Spleen (tissue), 11 donors: ENCODE measurements around the gene DIO3. TPM values are rescaled to one million over a fixed set of nuclear protein-coding genes. Genes with fewer than 3 reads are reported as not detected.
"Not testable (repeated sequence)": the region's sequence is repeated elsewhere in the genome, so short reads cannot be mapped to it uniquely, and the experiment has no call there.

Source experiments
- DNase-seq: peaks from one replicate; pipeline ENCODE4 v3.0.0-alpha.2; 2020
- H3K27ac ChIP-seq, 8 donors: fragments of 200-600 bp; sonication (generic) in 7 of 8; 1 replicate in 4 of 8; 2 replicates in 4 of 8; pipeline versions ENCODE4 v1.5.0 to v1.8.0; 2016 to 2021; ENCODE audit warnings: inconsistent platforms in 4 of 8, mild to moderate bottlenecking in 4 of 8, moderate library complexity in 1 of 8
- H3K27me3 ChIP-seq, 7 donors: fragments of 200-600 bp; sonication (generic) in 6 of 7; replicated peaks in 1 of 7; 1 replicate in 4 of 7; 2 replicates in 3 of 7; pipeline versions ENCODE4 v1.5.0 to v1.8.0; 2016 to 2021; ENCODE audit warnings: inconsistent platforms in 3 of 7, mild to moderate bottlenecking in 1 of 7
- H3K36me3 ChIP-seq, 6 donors: fragments of 200-600 bp; sonication (generic) in 5 of 6; 1 replicate in 4 of 6; 2 replicates in 2 of 6; pipeline versions ENCODE4 v1.5.0 to v1.8.0; 2016 to 2021; ENCODE audit warnings: inconsistent platforms in 2 of 6
- H3K4me1 ChIP-seq, 6 donors: fragments of 200-600 bp; sonication (generic) in 5 of 6; 1 replicate in 3 of 6; 2 replicates in 3 of 6; pipeline versions ENCODE4 v1.5.0 to v1.8.0; 2016 to 2021; ENCODE audit warnings: inconsistent platforms in 3 of 6
- H3K4me3 ChIP-seq, 8 donors: fragments of 200-600 bp; sonication (generic) in 7 of 8; 1 replicate in 4 of 8; 2 replicates in 4 of 8; pipeline versions ENCODE4 v1.5.0 to v1.8.0; 2016 to 2021; ENCODE audit warnings: inconsistent platforms in 4 of 8, mild to moderate bottlenecking in 4 of 8, moderate library complexity in 2 of 8
- H3K9me3 ChIP-seq, 8 donors: fragments of 200-600 bp; sonication (generic) in 7 of 8; 1 replicate in 4 of 8; 2 replicates in 4 of 8; pipeline versions ENCODE4 v1.5.0 to v1.8.0; 2016 to 2021; ENCODE audit warnings: inconsistent platforms in 4 of 8
- POLR2A ChIP-seq, 3 donors: fragments of 450-650 bp; IDR thresholded peaks; one replicate each; pipeline ENCODE4 v1.5.1; 2017; ENCODE audit warnings: antibody characterized with exemption in 3 of 3, mild to moderate bottlenecking in 1 of 3
- POLR2AphosphoS5 ChIP-seq, 3 donors: sonication (generic); formaldehyde crosslinking; IDR thresholded peaks; one replicate each; pipeline ENCODE4 v1.5.1; 2017; ENCODE audit warnings: antibody characterized with exemption in 3 of 3
- WGBS, 5 donors: extraction: QIAGEN DNeasy Blood & Tissue Kit in 3 of 5; methylation state at CpG; one replicate each; pipeline versions ENCODE4 v1.1.5 to v1.1.7; 2013 to 2018; 5-methylcytosine and 5-hydroxymethylcytosine counted together
- intact Hi-C: fragments of 100-400 bp; cut with DNase I; formaldehyde crosslinking; loops from one replicate; pipeline ENCODE4 v1.15.0; 2023; ENCODE audit warnings: low total_unique reads
- polyA plus RNA-seq, 3 donors: library from polyadenylated mRNA; stranded (reverse); fragments of 200-250 nt; gene quantifications; one replicate each; pipeline ENCODE4 v1.2.1, GENCODE V29; 2013
- total RNA-seq, 7 donors: library from RNA; depleted of rRNA in 3 of 7; stranded (reverse); fragments of >200 nt in 3 of 7; fragmentation: NEBNext Ultra II Directional in 4 of 7; extraction: Animal tissue kit (Norgen Biotek cat#: 25700) in 4 of 7; gene quantifications; one replicate each; pipeline versions ENCODE4 v1.1.0 to v1.2.1, GENCODE V29; 2016 to 2021
- TF ChIP-seq, protein P1 (sequence below), 11 experiments: fragments of 200-600 bp in 7 of 11; fragments of 450-650 bp in 4 of 11; sonication (generic) in 4 of 11; IDR thresholded peaks in 8 of 11; conservative IDR thresholded peaks in 3 of 11; 1 replicate in 7 of 11; 2 replicates in 4 of 11; pipeline versions ENCODE4 v1.4.0 to v1.8.0; 2016 to 2021; ENCODE audit warnings: antibody characterized with exemption in 11 of 11, inconsistent platforms in 4 of 11, mild to moderate bottlenecking in 1 of 11
- donor health status: healthy with polysubstance abuse.
- donor health status: DM: no; HTN: no; CAD: no; lungs with moderate emphysema.
- donor health status: DM: no; HTN: no; CAD: no.
- donor health status: Bipolar disorder and iron deficiency.
- donor health status: healthy.
- donor health status: DM: no; HTN: no; CAD: no.
- donor health status: DM: yes; HTN: yes; CAD: no.

The DIO3 gene
- total and polyA plus RNA-seq, 10 donors = 0.04 to 1.3 (median 0.37) TPM; not detected in 2

DNA sequence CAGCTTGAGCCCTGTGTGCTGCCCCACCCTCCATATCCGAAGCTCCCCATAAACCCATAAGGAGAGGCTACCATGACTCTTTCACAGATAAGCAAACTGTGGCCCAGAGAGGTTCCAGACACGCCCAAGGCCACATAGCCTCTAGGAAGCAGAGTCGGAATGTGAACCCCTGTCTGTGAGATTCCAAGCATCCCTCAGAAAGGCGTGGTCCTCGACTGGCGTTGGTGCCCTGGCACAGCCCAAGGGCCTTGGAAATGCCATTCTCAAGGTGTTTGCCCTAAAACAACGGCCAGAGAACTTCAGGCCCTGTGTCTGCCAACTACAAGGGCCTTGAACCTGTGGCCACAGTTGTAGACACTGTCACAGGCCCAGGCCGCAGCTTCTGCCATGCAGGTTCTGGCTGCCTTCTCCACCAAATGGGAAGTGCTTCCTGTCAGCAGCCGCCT is 8.5 kb upstream of the DIO3 start:
- no peak overlapping the region for H3K4me3 ChIP-seq
- DNase-seq = no peak
- no peaks in the 10 kb centered on the region for H3K36me3 ChIP-seq
- no peak overlapping the region for H3K27ac ChIP-seq
- WGBS, 5 donors = 54 to 72% (median 72%) methylated on average over 5 to 9 of the region's 9 CpGs
- intact Hi-C loops = no loop called here
- peaks cover 0 to 56% (median 3%) of the 10 kb centered on the region in 7 donors for H3K27me3 ChIP-seq
- H3K4me1 ChIP-seq = no peaks in the 10 kb centered on the region
- no peaks in the 10 kb centered on the region for H3K9me3 ChIP-seq
- TF ChIP-seq, protein P1, sequence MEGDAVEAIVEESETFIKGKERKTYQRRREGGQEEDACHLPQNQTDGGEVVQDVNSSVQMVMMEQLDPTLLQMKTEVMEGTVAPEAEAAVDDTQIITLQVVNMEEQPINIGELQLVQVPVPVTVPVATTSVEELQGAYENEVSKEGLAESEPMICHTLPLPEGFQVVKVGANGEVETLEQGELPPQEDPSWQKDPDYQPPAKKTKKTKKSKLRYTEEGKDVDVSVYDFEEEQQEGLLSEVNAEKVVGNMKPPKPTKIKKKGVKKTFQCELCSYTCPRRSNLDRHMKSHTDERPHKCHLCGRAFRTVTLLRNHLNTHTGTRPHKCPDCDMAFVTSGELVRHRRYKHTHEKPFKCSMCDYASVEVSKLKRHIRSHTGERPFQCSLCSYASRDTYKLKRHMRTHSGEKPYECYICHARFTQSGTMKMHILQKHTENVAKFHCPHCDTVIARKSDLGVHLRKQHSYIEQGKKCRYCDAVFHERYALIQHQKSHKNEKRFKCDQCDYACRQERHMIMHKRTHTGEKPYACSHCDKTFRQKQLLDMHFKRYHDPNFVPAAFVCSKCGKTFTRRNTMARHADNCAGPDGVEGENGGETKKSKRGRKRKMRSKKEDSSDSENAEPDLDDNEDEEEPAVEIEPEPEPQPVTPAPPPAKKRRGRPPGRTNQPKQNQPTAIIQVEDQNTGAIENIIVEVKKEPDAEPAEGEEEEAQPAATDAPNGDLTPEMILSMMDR (IDR thresholded peaks at IDR 0.05 in 8 of 11, conservative IDR thresholded peaks at IDR 0.05 in 3 of 11) = no peak
- TF ChIP-seq POLR2AphosphoS5 (IDR thresholded peaks at IDR 0.05) (no peak), POLR2A (IDR thresholded peaks at IDR 0.05) (no peak)

DNA sequence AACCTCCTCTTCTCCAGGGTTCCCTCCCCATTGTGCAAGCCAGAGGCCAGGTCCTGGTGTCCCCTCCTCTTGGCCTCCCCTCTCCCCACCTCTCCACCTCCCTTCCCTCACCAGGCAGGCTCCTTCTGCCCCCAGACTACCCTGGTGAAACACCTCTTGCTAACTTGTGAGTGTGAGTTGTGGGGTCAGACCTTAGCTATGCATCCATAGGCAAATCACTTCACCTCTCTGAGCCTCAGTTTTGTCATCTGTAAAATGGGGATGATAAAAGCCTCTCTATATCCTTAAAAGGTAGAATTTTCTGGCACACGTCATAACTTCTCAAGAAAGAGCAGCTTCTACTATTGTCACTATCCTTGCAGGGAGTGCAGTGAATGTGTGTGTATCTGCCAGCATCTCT is 7.9 kb upstream of the DIO3 start:
- H3K4me3 ChIP-seq = no peak overlapping the region
- no peak overlapping the region for H3K27ac ChIP-seq
- no peaks in the 10 kb centered on the region for H3K36me3 ChIP-seq
- H3K27me3 ChIP-seq = peaks cover 0 to 56% (median 6%) of the 10 kb centered on the region in 7 donors
- TF ChIP-seq POLR2A (IDR thresholded peaks at IDR 0.05) (no peak), POLR2AphosphoS5 (IDR thresholded peaks at IDR 0.05) (no peak)
- TF ChIP-seq, protein P1 (IDR thresholded peaks at IDR 0.05 in 8 of 11, conservative IDR thresholded peaks at IDR 0.05 in 3 of 11) = no peak
- no peaks in the 10 kb centered on the region for H3K9me3 ChIP-seq
- intact Hi-C loops = no loop called here
- 80 to 97% (median 84%) methylated on average over 1 of the region's 1 CpG for WGBS, 5 donors
- H3K4me1 ChIP-seq = no peaks in the 10 kb centered on the region
- DNase-seq = no peak

DNA sequence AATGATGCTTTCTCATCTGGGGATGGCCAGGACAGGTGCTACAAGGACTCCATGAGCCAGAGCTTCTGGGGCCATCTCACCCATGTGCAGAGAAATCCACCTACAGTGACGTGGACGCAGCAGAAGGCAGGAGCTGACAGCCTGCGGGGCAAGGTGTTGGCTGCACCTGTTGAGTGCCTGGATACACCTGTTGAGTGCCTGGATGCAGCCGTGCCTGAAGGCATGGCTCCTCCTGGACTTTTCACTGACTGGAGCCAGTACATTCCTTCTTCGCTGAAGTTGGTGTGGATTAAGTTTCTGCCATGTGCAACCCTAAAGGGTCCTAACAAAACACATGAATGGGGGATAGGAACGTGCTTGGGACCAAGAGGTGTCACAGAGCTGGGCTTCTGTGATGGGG is 7.4 kb upstream of the DIO3 start:
- no peaks in the 10 kb centered on the region for H3K36me3 ChIP-seq
- no peaks in the 10 kb centered on the region for H3K9me3 ChIP-seq
- intact Hi-C loops = no loop called here
- H3K27ac ChIP-seq = no peak overlapping the region
- H3K27me3 ChIP-seq = peaks cover 0 to 56% (median 11%) of the 10 kb centered on the region in 7 donors
- no peaks in the 10 kb centered on the region for H3K4me1 ChIP-seq
- WGBS, 5 donors = 88 to 92% (median 89%) methylated on average over 6 of the region's 6 CpGs
- no peak for TF ChIP-seq POLR2AphosphoS5 (IDR thresholded peaks at IDR 0.05)
- TF ChIP-seq, protein P1 (IDR thresholded peaks at IDR 0.05 in 8 of 11, conservative IDR thresholded peaks at IDR 0.05 in 3 of 11) = no peak
- no peak for TF ChIP-seq POLR2A (IDR thresholded peaks at IDR 0.05)
- no peak overlapping the region for H3K4me3 ChIP-seq
- DNase-seq = no peak

DNA sequence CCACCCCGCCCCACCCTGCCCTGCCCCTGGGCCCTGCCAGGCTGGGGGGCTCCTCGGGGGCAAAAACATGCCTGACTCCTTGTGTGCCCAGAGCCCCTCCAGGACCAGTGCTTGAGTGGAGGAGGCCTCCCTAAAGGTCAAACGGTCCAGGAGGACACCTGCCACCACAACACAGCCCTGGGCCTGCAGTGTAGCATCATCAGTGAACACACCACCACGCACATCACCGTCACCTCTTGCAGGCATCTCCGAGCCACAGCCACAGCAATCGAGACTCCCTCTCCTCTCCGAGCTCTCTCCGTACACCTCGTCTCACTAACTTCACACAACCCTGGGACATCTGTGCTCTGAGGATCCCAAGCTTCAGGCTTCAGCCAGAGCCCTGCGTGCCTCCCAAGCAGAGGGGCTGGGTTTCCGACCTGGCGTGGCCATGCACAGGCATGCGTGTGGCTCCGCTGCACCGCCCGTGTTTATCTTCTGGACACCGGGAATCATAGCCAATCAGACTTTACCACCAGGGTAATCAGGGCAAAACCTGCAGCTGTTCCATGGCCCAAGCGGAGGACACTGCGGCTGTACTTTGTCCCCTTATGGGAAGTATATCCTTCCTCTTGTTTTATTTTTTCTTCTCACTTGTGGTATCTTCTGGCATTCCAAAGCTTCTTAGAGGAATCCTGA is 6.2 kb upstream of the DIO3 start:
- no peaks in the 10 kb centered on the region for H3K9me3 ChIP-seq
- WGBS, 5 donors = 78 to 88% (median 87%) methylated on average over 18 to 20 of the region's 20 CpGs
- H3K4me1 ChIP-seq = peaks cover 0 to 10% (median 5%) of the 10 kb centered on the region in 6 donors
- DNase-seq = no peak
- intact Hi-C loops = no loop called here
- H3K27me3 ChIP-seq = peaks cover 0 to 59% (median 23%) of the 10 kb centered on the region in 7 donors
- H3K27ac ChIP-seq = no peak overlapping the region
- no peak overlapping the region for H3K4me3 ChIP-seq
- no peaks in the 10 kb centered on the region for H3K36me3 ChIP-seq
- TF ChIP-seq POLR2AphosphoS5 (IDR thresholded peaks at IDR 0.05) = no peak
- TF ChIP-seq, protein P1 (IDR thresholded peaks at IDR 0.05 in 8 of 11, conservative IDR thresholded peaks at IDR 0.05 in 3 of 11) = no peak
- TF ChIP-seq POLR2A (IDR thresholded peaks at IDR 0.05) = no peak

DNA sequence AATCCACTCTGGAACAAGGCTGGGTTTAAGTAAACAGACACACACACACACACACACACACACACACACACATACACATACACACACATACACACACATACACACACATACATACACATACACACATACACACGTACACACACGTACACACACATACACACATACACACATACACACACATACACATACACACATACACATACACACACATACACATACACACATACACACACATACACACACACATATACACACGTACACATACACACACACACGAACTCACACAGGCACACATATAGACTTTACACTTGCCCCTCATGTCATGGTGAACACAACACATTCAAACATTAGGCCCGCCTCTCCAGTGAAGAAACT is 5.6 kb upstream of the DIO3 start:
- H3K9me3 ChIP-seq, intact Hi-C loops, H3K4me3 ChIP-seq, H3K27ac ChIP-seq, DNase-seq, H3K36me3 ChIP-seq: not testable (repeated sequence)
- 86 to 93% (median 88%) methylated on average over 5 of the region's 5 CpGs for WGBS, 5 donors
- H3K27me3 ChIP-seq = peaks cover 0 to 62% (median 23%) of the 10 kb centered on the region in 7 donors
- H3K4me1 ChIP-seq = peaks cover 0 to 12% (median 5%) of the 10 kb centered on the region in 6 donors
